GM19463 (cell line): ENCODE data around the gene CCL22.
A peak's percentile ranks its signal among the peaks of the same experiment; 100 is the strongest.
"Not testable (repeated sequence)": the region's sequence is repeated elsewhere in the genome, so short reads cannot be mapped to it uniquely, and the experiment has no call there.

ENCODE experiments used
- ATAC-seq: cut with Tn5 transposase; IDR thresholded peaks from one replicate; pipeline ENCODE4 v1.9.1; 2021; ENCODE audit warnings: mild to moderate bottlenecking, moderate library complexity; ENCODE audit not compliant: unreplicated experiment

The CCL22 gene

DNA sequence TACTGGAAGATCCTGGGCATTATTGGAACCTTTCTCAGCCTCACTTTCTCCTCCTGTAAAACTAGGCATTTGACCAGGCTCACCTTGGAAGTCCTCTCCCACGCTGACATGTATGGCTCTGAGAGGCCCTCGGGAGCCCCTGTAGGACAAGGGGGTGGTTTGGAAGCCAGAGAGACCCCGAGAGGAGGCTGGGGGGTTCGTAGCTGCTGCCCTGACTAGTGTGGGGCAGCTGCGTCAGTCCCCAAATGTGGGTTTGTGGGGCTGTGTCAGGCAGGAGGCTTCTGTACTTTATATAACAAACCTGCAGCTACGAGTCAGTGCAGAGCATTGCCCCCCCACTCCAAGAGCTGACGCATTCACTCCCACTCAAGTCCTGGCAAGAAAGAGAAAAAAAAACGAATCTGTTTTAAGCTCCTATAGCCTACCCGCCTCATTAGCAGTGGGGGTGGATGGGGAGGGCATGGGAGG lies 15.5 kb downstream of the CCL22 start:
- ATAC-seq: no peak

DNA sequence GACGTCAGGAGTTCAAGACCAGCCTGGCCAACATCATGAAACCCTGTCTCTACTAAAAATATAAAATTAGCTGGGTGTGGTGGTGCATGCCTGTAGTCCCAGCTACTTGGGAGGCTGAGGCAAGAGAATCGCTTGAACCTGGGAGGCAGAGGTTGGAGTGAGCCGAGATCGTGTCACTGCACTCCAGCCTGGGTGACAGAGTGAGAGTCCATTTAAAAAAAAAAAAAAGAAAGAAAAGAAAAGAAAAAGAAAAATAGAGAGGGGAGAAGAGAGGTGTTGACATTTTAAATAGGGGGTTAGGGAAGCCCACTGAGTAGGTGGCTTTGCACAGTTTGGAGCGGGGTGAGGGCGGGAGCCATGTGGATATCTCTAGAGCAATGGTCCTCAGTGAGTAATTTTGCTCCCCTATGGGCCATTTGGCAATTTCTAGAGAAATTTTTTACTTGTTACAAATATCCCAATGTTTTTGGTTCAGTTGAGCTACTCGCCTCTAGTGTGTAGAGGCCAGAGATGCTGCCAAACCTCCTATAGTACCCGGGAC lies 16.4 kb downstream of the CCL22 start:
- not testable (repeated sequence) for ATAC-seq

DNA sequence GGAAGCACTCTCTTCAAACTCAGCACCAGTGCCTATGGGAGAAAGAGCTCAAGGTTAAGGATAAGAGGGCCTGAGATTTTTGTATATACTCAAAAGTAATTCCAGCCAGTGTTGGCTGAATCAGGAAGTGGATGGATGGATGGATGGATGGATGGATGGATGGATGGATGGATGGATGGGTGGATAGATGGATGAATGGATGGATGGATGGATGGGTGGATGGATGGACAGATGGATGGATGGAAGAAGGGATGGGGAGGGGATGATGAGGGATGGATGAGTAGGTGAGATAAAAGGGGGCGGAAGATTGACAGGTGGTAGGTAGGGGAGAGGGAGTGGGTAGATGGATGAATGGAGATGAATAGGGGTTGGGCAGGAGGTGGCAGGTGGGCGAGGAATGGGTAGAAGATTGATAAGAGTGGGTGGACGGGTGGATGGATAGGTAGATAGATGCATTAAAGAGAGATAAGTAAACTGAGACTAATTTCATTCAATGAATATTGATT lies 17.8 kb downstream of the CCL22 start:
- no peak for ATAC-seq

DNA sequence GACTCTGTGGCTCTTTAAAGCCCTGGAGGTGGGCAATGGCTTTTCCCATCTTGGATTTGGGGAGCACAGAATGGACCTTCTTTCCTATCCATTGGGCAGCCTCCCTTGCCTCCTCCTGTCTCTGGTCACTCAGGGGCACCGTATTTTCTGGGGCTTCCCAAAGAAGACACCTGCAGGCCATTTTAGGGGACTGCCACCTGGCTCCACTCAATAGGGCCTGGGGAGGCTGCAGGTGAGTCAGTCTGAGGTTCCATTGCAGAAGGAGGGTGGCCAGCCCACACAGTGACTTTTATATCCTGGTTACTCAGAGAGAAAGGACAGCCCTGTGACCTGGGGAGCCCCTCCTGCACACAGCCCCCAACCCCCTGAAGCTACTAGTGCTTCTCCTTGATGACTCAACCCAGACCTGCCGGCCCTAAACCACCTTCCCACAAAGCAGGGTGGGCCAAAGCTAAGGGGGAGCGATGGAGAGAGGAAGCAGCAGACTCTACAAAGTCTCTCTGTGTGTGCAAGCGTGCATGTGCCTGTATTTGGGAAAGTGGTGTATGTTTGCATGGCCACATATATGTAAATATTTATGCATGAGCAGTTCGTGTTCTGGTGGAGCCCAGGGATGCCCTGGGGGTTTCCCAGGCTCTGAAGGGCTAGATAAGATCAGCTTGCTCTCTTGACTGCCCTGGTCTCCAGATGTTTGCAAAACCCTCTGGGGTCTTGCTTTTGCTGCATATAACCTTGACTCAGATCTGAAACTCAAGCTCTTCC lies 18.7 kb downstream of the CCL22 start:
- ATAC-seq: peak; percentile 78

DNA sequence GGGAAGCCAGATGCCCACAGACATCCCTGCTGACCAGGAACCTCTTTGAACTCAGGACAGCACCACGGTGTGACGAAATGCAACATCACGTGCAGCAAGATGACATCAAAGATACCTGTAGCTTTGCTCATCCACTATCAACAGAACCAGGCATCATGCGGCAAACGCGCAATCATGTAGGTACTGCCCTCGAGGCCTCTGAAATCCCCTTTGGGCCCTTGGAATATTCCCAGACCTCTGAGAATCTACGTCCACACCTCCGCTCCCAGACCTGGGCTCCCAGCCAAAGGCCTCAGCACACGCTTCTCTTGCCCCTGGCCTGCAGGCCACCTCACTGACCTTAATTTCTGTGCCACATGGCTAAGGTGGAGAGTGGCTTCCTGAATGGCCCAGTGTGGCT lies 21.0 kb downstream of the CCL22 start:
- ATAC-seq: no peak

DNA sequence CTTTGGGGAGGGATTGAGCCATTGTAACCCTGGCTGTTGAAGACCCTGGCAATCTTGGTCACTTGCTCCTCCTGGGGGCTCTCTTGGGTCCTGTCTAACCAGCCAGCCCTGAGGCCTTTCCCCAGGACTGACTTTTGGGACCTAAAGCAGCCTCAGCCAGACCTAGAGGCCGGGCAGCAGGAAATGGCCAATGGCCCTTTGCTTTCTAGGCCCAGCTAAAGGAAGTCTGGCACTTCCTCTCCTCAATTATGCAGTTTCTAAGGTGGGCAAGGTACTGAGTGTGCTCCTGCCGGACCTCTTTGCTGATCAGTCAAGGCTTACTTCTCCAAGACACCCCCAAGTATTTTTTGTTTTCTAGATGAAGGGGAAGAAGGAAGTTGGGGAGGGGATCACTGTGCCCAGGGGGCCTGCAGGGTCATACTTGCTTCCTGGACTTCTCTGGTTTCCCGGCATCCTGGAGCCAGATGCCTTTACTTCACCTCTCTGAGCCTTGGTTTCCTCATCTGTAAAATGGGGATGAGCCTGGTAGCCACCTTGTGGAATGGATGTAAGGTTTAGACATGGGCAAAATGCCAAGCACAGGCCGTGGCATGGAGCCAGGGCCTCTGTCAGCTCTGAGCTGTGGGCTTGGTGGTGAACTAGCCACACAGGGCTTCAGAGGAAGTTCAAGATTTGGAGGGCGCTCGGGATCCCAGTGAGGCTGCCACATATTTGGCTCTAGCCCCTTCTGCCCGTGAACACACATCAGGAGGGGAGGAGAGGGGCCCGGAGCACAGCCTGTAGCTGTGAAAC lies 22.3 kb downstream of the CCL22 start:
- ATAC-seq: no peak

DNA sequence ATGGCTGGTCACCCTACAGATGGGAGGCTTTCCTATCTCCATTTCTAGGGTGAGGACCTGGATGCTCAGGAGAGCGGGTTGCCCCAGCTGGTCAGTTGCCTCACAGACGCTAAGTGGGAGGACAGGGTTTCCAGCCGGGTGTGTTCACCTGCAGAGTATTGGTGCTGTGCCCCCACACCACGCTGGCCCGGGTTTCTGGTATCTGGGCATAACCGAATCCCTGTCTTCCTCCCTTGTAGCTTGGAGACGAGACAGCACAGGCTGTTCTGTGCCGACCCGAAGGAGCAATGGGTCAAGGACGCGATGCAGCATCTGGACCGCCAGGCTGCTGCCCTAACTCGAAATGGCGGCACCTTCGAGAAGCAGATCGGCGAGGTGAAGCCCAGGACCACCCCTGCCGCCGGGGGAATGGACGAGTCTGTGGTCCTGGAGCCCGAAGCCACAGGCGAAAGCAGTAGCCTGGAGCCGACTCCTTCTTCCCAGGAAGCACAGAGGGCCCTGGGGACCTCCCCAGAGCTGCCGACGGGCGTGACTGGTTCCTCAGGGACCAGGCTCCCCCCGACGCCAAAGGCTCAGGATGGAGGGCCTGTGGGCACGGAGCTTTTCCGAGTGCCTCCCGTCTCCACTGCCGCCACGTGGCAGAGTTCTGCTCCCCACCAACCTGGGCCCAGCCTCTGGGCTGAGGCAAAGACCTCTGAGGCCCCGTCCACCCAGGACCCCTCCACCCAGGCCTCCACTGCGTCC lies 23.4 kb downstream of the CCL22 start:
- no peak for ATAC-seq

DNA sequence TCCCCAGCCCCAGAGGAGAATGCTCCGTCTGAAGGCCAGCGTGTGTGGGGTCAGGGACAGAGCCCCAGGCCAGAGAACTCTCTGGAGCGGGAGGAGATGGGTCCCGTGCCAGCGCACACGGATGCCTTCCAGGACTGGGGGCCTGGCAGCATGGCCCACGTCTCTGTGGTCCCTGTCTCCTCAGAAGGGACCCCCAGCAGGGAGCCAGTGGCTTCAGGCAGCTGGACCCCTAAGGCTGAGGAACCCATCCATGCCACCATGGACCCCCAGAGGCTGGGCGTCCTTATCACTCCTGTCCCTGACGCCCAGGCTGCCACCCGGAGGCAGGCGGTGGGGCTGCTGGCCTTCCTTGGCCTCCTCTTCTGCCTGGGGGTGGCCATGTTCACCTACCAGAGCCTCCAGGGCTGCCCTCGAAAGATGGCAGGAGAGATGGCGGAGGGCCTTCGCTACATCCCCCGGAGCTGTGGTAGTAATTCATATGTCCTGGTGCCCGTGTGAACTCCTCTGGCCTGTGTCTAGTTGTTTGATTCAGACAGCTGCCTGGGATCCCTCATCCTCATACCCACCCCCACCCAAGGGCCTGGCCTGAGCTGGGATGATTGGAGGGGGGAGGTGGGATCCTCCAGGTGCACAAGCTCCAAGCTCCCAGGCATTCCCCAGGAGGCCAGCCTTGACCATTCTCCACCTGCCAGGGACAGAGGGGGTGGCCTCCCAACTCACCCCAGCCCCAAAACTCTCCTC lies 24.1 kb downstream of the CCL22 start:
- no peak for ATAC-seq

DNA sequence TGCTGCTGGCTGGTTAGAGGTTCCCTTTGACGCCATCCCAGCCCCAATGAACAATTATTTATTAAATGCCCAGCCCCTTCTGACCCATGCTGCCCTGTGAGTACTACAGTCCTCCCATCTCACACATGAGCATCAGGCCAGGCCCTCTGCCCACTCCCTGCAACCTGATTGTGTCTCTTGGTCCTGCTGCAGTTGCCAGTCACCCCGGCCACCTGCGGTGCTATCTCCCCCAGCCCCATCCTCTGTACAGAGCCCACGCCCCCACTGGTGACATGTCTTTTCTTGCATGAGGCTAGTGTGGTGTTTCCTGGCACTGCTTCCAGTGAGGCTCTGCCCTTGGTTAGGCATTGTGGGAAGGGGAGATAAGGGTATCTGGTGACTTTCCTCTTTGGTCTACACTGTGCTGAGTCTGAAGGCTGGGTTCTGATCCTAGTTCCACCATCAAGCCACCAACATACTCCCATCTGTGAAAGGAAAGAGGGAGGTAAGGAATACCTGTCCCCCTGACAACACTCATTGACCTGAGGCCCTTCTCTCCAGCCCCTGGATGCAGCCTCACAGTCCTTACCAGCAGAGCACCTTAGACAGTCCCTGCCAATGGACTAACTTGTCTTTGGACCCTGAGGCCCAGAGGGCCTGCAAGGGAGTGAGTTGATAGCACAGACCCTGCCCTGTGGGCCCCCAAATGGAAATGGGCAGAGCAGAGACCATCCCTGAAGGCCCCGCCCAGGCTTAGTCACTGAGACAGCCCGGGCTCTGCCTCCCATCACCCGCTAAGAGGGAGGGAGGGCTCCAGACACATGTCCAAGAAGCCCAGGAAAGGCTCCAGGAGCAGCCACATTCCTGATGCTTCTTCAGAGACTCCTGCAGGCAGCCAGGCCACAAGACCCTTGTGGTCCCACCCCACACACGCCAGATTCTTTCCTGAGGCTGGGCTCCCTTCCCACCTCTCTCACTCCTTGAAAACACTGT lies 25.0 kb downstream of the CCL22 start:
- no peak for ATAC-seq

DNA sequence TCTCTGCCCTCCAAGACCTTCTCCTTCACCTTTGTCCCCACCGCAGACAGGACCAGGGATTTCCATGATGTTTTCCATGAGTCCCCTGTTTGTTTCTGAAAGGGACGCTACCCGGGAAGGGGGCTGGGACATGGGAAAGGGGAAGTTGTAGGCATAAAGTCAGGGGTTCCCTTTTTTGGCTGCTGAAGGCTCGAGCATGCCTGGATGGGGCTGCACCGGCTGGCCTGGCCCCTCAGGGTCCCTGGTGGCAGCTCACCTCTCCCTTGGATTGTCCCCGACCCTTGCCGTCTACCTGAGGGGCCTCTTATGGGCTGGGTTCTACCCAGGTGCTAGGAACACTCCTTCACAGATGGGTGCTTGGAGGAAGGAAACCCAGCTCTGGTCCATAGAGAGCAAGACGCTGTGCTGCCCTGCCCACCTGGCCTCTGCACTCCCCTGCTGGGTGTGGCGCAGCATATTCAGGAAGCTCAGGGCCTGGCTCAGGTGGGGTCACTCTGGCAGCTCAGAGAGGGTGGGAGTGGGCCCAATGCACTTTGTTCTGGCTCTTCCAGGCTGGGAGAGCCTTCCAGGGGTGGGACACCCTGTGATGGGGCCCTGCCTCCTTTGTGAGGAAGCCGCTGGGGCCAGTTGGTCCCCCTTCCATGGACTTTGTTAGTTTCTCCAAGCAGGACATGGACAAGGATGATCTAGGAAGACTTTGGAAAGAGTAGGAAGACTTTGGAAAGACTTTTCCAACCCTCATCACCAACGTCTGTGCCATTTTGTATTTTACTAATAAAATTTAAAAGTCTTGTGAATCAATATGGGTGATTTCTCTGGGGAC lies 25.9 kb downstream of the CCL22 start:
- ATAC-seq: no peak

DNA sequence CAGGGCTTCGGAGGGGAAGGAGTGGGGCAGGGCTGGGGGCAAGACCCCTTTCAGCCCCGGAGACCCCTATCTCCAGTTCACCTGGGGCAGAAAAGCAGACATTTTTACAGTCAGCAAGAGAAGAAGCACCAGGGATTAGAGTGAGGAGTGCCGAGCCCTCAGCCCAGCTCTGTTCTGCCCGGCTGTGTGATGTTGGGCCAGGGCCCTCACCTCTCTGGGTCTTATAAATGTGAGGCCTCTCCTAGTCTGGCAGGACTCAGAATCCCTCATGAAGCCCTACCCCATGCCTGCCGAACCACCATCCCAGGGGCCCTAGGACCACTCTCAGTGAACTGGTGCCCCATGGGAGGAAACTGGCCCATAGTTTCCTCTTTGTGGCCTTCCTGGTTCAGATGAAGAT lies 26.5 kb downstream of the CCL22 start:
- ATAC-seq: no peak

DNA sequence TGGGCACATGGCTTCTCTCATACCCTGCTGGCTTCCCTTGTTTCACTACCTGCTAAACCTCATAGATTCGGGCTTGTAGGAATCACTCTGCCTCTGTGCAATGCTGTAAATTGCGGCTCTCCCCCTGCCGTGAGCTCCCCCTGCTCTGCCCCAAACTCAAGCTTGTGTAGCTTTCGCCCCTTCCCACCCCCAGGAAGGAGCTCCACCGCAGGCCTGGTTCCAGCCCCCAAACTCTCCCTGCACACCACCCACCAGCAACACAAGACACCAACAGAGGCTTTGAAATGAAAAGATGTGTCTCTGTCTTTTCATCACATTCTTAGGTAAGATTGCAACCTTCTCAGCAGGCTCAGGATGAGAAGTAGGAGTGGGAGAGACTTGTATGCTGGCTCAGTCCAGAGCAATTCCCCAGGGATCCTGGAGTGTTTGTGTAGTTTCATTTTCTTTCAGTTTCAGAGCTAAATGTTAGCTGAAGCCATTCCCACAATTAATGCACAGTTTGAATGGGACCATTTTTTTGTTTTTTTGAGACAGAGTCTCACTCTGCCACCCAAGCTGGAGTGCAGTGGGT lies 27.9 kb downstream of the CCL22 start:
- ATAC-seq: no peak

DNA sequence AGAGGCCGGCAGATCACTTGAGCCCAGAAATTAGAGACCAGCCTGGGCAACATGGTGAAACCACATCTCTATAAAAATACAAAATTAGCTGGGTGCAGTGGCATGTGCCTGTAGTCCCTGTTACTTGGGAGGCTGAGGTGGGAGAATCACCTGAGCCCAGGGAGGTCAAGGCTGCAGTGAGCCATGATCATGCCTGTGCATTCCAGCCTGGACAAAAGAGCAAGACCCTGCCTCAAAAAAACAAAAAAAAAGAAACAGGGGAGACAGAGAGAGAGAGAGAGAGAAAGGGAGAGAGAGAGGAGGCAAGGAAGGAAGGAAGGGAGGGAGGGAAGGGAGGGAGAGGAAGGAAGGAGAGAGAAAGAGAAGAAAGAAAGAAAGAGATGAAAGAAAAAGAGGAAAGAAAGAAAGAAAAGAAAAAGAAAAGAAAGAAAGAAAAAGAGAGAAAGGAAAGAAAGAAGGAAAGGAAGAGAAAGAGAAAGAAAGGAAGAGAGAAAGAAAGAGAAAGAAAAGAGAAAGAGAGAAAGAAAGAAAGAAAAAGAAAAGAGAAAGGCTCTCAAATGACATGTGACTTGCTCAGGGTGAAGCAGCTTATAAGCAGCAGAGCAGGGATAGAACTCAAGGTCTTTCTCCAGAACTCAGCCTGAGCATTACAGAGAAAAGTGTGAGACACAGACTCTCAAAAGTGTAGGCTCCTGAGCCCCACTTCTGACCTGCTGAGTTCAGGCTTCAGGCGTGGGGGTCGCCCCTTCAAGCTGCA lies 29.2 kb downstream of the CCL22 start:
- ATAC-seq: peak; percentile 34

DNA sequence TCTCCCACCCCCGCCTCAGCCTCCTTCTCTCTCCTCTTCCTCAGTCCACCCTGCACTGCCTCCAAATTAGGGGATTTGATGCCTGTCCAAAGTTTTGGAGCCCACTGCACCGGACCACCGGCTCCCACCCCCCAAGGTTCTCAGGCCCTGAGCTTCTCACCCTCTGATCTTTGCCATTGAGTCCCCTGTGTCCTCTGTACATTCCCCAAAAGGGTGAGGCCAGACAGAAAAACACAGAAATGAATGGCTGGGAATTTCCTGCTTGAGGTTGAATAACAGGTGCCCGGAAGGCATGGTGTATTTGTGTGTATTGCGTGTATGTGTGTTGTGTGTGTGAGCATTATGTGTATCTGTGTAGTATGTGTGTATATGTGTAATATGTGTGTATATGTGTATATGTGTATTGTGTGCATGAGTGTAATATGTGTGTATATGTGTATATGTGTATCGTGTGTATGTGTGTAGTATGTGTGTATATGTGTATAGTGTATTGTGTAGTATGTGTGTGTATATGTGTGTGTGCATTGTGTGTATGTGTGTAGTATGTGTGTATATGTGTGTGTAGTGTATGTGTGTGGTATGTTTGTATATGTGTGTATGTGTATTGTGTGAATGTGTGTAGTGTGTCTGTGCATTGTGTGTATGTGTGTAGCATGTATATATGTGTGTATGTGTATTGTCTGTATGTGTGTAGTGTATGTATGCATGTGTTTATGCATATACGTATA lies 29.9 kb downstream of the CCL22 start:
- ATAC-seq: peak; percentile 72

DNA sequence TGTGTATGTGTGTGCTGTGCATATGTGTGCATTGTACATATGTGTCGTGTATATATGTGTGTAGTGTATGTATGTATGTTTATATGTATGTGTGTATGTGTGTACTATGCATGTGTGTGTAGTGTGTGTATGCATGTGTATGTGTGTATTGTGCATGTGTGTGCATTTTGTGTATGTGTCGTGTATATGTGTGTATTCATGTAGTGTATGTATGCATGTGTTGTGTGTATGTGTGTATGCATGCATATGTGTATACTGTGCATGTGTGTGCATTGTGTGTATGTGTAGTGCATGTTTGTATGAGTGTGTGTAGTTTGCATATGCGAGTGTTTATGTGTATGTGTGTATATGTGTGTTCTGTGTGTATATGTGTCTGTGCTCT lies 30.5 kb downstream of the CCL22 start:
- no peak for ATAC-seq

DNA sequence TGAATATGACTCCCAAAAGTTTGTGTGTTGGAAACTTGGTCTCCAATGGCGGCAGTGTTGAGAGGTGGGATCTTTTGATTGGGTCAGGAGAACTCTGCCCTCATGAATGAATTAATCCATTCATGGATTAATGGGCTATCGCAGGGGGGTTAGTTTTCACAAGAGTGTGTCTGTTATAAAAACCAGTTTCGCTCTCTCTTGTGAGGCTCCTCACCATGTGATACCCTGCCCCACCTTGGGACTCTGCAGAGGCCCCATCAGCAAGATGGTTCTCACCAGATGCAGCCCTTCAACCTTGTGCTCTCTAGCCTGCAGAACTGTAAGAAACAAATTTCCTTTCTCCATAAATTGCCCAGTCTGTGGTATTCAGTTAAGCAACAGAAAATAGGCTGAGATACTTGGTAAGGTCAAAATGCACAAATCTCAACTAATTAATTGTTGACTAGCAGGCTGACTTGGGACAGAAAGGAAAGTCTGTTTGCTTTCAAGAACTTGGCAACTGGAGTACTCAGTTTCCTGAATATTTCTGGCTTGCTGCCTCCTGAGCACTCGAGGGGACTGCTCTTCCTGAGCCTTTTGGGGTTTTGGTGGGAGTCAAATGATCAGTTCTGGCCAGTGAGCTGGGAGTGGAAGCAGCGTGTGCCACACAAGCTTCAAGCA lies 32.2 kb downstream of the CCL22 start:
- ATAC-seq: no peak
